Activated naive CD4-positive, alpha-beta T cell treated with anti-CD3 and anti-CD28 coated beads, Interleukin-2, amount 50 U/mL, for 24 hours (primary cell): ENCODE data around the gene THSD7B.

Source experiments
- H3K27ac Mint-ChIP-seq: one replicate; pipeline ENCODE4 v1.8.0; 2021; ENCODE audit warnings: mild to moderate bottlenecking, mixed read lengths
- H3K27me3 Mint-ChIP-seq: one replicate; pipeline ENCODE4 v1.8.0; 2021; ENCODE audit warnings: mixed read lengths
- H3K36me3 Mint-ChIP-seq: one replicate; pipeline ENCODE4 v1.8.0; 2021; ENCODE audit warnings: mixed read lengths
- H3K4me1 Mint-ChIP-seq: one replicate; pipeline ENCODE4 v1.8.0; 2021; ENCODE audit warnings: mixed read lengths
- H3K4me3 Mint-ChIP-seq: one replicate; pipeline ENCODE4 v1.8.0; 2021; ENCODE audit warnings: mild to moderate bottlenecking, mixed read lengths
- H3K9me3 Mint-ChIP-seq: one replicate; pipeline ENCODE4 v1.8.0; 2021; ENCODE audit warnings: mixed read lengths

Gene THSD7B

GRCh38 chr2:136783856-136784255 lies 18.5 kb downstream of the THSD7B start:
- Mint-ChIP-seq H3K9me3 (no peaks in the 10 kb centered on the region), H3K4me3 (no peak overlapping the region), H3K27me3 (peaks cover 1% of the 10 kb centered on the region), H3K36me3 (no peaks in the 10 kb centered on the region), H3K4me1 (no peaks in the 10 kb centered on the region), H3K27ac (no peak overlapping the region)

- no peaks in the 10 kb centered on the region for H3K9me3 Mint-ChIP-seq
- H3K4me3 Mint-ChIP-seq = no peak overlapping the region
- no peaks in the 10 kb centered on the region for H3K36me3 Mint-ChIP-seq
- no peaks in the 10 kb centered on the region for H3K4me1 Mint-ChIP-seq
- no peak overlapping the region for H3K27ac Mint-ChIP-seq
- H3K27me3 Mint-ChIP-seq = peaks cover 1% of the 10 kb centered on the region
These were observed 19.9 kb downstream of the THSD7B start for GRCh38 chr2:136785215-136785614.

- Mint-ChIP-seq H3K9me3 (no peaks in the 10 kb centered on the region), H3K4me1 (no peaks in the 10 kb centered on the region), H3K27me3 (peaks cover 1% of the 10 kb centered on the region), H3K36me3 (no peaks in the 10 kb centered on the region), H3K4me3 (no peak overlapping the region), H3K27ac (no peak overlapping the region)
These were observed 22.6 kb downstream of the THSD7B start for GRCh38 chr2:136787970-136788369.

GRCh38 chr2:136796339-136796738 lies 31.0 kb downstream of the THSD7B start:
- H3K9me3 Mint-ChIP-seq = no peaks in the 10 kb centered on the region
- H3K27me3 Mint-ChIP-seq = peaks cover 5% of the 10 kb centered on the region
- H3K4me1 Mint-ChIP-seq = no peaks in the 10 kb centered on the region

GRCh38 chr2:136798766-136799165 lies 33.4 kb downstream of the THSD7B start:
- Mint-ChIP-seq H3K27ac (no peak overlapping the region), H3K36me3 (no peaks in the 10 kb centered on the region), H3K9me3 (no peaks in the 10 kb centered on the region), H3K4me1 (no peaks in the 10 kb centered on the region), H3K4me3 (no peak overlapping the region), H3K27me3 (peaks cover 9% of the 10 kb centered on the region)

More at GRCh38 chr2:136796339-136796738, 31.0 kb downstream of the THSD7B start:
- H3K27ac Mint-ChIP-seq = no peak overlapping the region
- H3K4me3 Mint-ChIP-seq = no peak overlapping the region
- H3K36me3 Mint-ChIP-seq = no peaks in the 10 kb centered on the region

- no peaks in the 10 kb centered on the region for H3K36me3 Mint-ChIP-seq
- peaks cover 7% of the 10 kb centered on the region for H3K27me3 Mint-ChIP-seq
- H3K9me3 Mint-ChIP-seq = no peaks in the 10 kb centered on the region
- no peak overlapping the region for H3K4me3 Mint-ChIP-seq
- no peak overlapping the region for H3K27ac Mint-ChIP-seq
- no peaks in the 10 kb centered on the region for H3K4me1 Mint-ChIP-seq
These were observed 36.3 kb downstream of the THSD7B start for GRCh38 chr2:136801661-136802060.

- no peaks in the 10 kb centered on the region for H3K36me3 Mint-ChIP-seq
These were observed 44.7 kb downstream of the THSD7B start for GRCh38 chr2:136809998-136810397.

GRCh38 chr2:136818839-136819238 lies 53.5 kb downstream of the THSD7B start:
- Mint-ChIP-seq H3K9me3 (peaks cover 3% of the 10 kb centered on the region), H3K27ac (no peak overlapping the region), H3K4me1 (no peaks in the 10 kb centered on the region), H3K27me3 (peaks cover 5% of the 10 kb centered on the region), H3K36me3 (no peaks in the 10 kb centered on the region), H3K4me3 (no peak overlapping the region)

More at GRCh38 chr2:136809998-136810397, 44.7 kb downstream of the THSD7B start:
- Mint-ChIP-seq H3K4me1 (no peaks in the 10 kb centered on the region), H3K9me3 (no peaks in the 10 kb centered on the region), H3K27ac (no peak overlapping the region), H3K27me3 (no peaks in the 10 kb centered on the region), H3K4me3 (no peak overlapping the region)

- Mint-ChIP-seq H3K36me3 (no peaks in the 10 kb centered on the region), H3K4me1 (no peaks in the 10 kb centered on the region), H3K27ac (no peak overlapping the region), H3K9me3 (no peaks in the 10 kb centered on the region), H3K27me3 (peaks cover 2% of the 10 kb centered on the region), H3K4me3 (no peak overlapping the region)
These were observed 57.9 kb downstream of the THSD7B start for GRCh38 chr2:136823291-136823690.

- no peak overlapping the region for H3K4me3 Mint-ChIP-seq
These were observed 62.8 kb downstream of the THSD7B start for GRCh38 chr2:136828162-136828561.

GRCh38 chr2:136828774-136829173 lies 63.4 kb downstream of the THSD7B start:
- H3K4me3 Mint-ChIP-seq = no peak overlapping the region
- no peak overlapping the region for H3K27ac Mint-ChIP-seq
- H3K27me3 Mint-ChIP-seq = peaks cover 2% of the 10 kb centered on the region
- H3K4me1 Mint-ChIP-seq = no peaks in the 10 kb centered on the region
- no peaks in the 10 kb centered on the region for H3K36me3 Mint-ChIP-seq
- H3K9me3 Mint-ChIP-seq = no peaks in the 10 kb centered on the region

More at GRCh38 chr2:136828162-136828561, 62.8 kb downstream of the THSD7B start:
- no peaks in the 10 kb centered on the region for H3K36me3 Mint-ChIP-seq
- no peaks in the 10 kb centered on the region for H3K4me1 Mint-ChIP-seq
- no peaks in the 10 kb centered on the region for H3K9me3 Mint-ChIP-seq
- H3K27me3 Mint-ChIP-seq = peaks cover 2% of the 10 kb centered on the region
- no peak overlapping the region for H3K27ac Mint-ChIP-seq

- Mint-ChIP-seq H3K27me3 (peaks cover 4% of the 10 kb centered on the region), H3K4me3 (no peak overlapping the region), H3K27ac (no peak overlapping the region), H3K9me3 (no peaks in the 10 kb centered on the region), H3K36me3 (no peaks in the 10 kb centered on the region), H3K4me1 (no peaks in the 10 kb centered on the region)
These were observed 79.2 kb downstream of the THSD7B start for GRCh38 chr2:136844546-136844945.

- Mint-ChIP-seq H3K4me3 (no peak overlapping the region), H3K4me1 (no peaks in the 10 kb centered on the region), H3K36me3 (no peaks in the 10 kb centered on the region), H3K9me3 (no peaks in the 10 kb centered on the region), H3K27me3 (peaks cover 3% of the 10 kb centered on the region), H3K27ac (no peak overlapping the region)
These were observed 93.3 kb downstream of the THSD7B start for GRCh38 chr2:136858656-136859055.

- no peak overlapping the region for H3K27ac Mint-ChIP-seq
- H3K27me3 Mint-ChIP-seq = peaks cover 3% of the 10 kb centered on the region
- no peaks in the 10 kb centered on the region for H3K4me1 Mint-ChIP-seq
These were observed 95.2 kb downstream of the THSD7B start for GRCh38 chr2:136860443-136860958.

GRCh38 chr2:136863468-136863867 lies 98.1 kb downstream of the THSD7B start:
- H3K4me3 Mint-ChIP-seq = no peak overlapping the region
- peaks cover 2% of the 10 kb centered on the region for H3K27me3 Mint-ChIP-seq
- no peaks in the 10 kb centered on the region for H3K36me3 Mint-ChIP-seq
- no peak overlapping the region for H3K27ac Mint-ChIP-seq
- no peaks in the 10 kb centered on the region for H3K4me1 Mint-ChIP-seq
- no peaks in the 10 kb centered on the region for H3K9me3 Mint-ChIP-seq

More at GRCh38 chr2:136860443-136860958, 95.2 kb downstream of the THSD7B start:
- Mint-ChIP-seq H3K36me3 (no peaks in the 10 kb centered on the region), H3K4me3 (no peak overlapping the region), H3K9me3 (no peaks in the 10 kb centered on the region)

- Mint-ChIP-seq H3K27me3 (peaks cover 2% of the 10 kb centered on the region), H3K27ac (no peak overlapping the region)
These were observed 98.5 kb downstream of the THSD7B start for GRCh38 chr2:136863874-136864273.

GRCh38 chr2:136871424-136871823 lies 106.1 kb downstream of the THSD7B start:
- Mint-ChIP-seq H3K36me3 (no peaks in the 10 kb centered on the region), H3K4me1 (no peaks in the 10 kb centered on the region), H3K4me3 (no peak overlapping the region), H3K27ac (peak overlapping the region; percentile 9), H3K9me3 (no peaks in the 10 kb centered on the region), H3K27me3 (peaks cover 2% of the 10 kb centered on the region)

More at GRCh38 chr2:136863874-136864273, 98.5 kb downstream of the THSD7B start:
- Mint-ChIP-seq H3K9me3 (no peaks in the 10 kb centered on the region), H3K4me1 (no peaks in the 10 kb centered on the region), H3K36me3 (no peaks in the 10 kb centered on the region), H3K4me3 (no peak overlapping the region)
